Retinal pigment epithelial cell (primary cell): Measurements from ENCODE around the gene FSTL4.

ENCODE experiments used
- DNase-seq: peaks from one replicate; pipeline ENCODE4 v3.0.0-alpha.2; 2010; ENCODE audit warnings: low read depth
- H3K4me3 ChIP-seq: 2 replicates; pipeline ENCODE4 v1.5.1; 2011; ENCODE audit warnings: mild to moderate bottlenecking, low read length, control low read depth, moderate library complexity
- CTCF ChIP-seq: conservative IDR thresholded peaks from 2 replicates; pipeline ENCODE4 v1.5.1; 2011; ENCODE audit warnings: low read depth, low read length, control low read depth, inconsistent platforms

Gene FSTL4

GRCh38 chr5:133332439-133333024 lies 279.8 kb downstream of the FSTL4 start:
- no peak for TF ChIP-seq CTCF
- DNase-seq = no peak
- H3K4me3 ChIP-seq = no peak overlapping the region

- no peak overlapping the region for H3K4me3 ChIP-seq
- no peak for TF ChIP-seq CTCF
- DNase-seq = no peak
These were observed 280.4 kb downstream of the FSTL4 start for GRCh38 chr5:133331941-133332340.

- no peak for DNase-seq
- H3K4me3 ChIP-seq = no peak overlapping the region
- no peak for TF ChIP-seq CTCF
These were observed 281.4 kb downstream of the FSTL4 start for GRCh38 chr5:133330956-133331355.

- TF ChIP-seq CTCF = no peak
- no peak for DNase-seq
- H3K4me3 ChIP-seq = no peak overlapping the region
These were observed 283.5 kb downstream of the FSTL4 start for GRCh38 chr5:133328800-133329199.

- DNase-seq = no peak
- TF ChIP-seq CTCF = no peak
- H3K4me3 ChIP-seq = no peak overlapping the region
These were observed 284.4 kb downstream of the FSTL4 start for GRCh38 chr5:133327946-133328401.

GRCh38 chr5:133326361-133326760 lies 286.0 kb downstream of the FSTL4 start:
- H3K4me3 ChIP-seq = no peak overlapping the region
- TF ChIP-seq CTCF = no peak
- no peak for DNase-seq

- no peak for DNase-seq
- H3K4me3 ChIP-seq = no peak overlapping the region
- no peak for TF ChIP-seq CTCF
These were observed 286.5 kb downstream of the FSTL4 start for GRCh38 chr5:133325864-133326263.
